ENCODE results near the gene LRP3. TPM values are rescaled to one million over a fixed set of nuclear protein-coding genes. Genes with fewer than 3 reads are reported as not detected.

Gene LRP3
- total and polyA plus RNA-seq, 5 experiments from 2014 or later, result not detected

DNA sequence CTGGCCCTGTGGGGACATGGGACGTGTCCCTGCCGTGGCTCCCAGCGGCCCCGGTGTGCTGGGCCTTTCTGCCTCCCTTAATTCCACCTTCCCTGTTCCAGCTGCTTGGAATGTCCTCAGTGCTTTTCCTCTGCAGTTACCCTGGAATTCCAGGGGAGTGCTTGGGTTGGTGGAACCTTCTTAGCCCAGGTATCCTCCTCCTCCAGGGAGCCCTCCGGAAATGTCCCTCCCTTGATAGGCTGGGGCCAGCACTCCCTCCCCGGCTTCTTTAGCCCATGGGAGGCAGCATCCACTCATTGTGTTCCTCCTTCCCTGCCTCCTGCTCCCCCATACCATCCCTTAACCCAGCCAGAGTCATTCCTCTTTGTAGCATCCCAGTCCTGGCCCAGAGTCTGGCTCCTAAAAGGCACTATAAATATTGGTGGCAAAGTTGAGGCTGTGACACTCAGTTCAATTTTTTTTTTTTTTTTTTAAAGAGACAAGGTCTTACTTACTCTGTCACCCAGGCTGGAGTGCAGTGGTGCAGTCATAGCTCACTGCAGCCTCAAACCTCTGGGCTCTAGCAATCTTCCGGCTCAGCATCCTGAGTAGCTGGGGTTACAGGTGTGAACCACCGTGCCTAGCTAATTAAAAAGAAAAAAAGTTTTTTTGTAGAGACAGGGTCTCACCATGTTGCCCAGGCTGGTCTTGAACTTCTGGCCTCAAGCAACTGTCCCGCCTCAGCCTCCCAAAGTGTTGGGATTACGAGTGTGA, 45.3 kb downstream of the LRP3 start:
- Mint-ChIP-seq H3K27me3 (peaks cover 3 to 8% (median 8%) of the 10 kb centered on the region in 5 donors), H3K27ac (peak overlapping the region in 4 of 10 donors; percentile 22 to 90 (median 60)), H3K9me3 (peaks cover 0 to 3% (median 0%) of the 10 kb centered on the region in 9 donors), H3K4me3 (peak overlapping the region in 1 of 10 donors; percentile 53), H3K36me3 (no peaks in the 10 kb centered on the region), H3K4me1 (peaks cover 0 to 9% (median 0%) of the 10 kb centered on the region in 4 donors)
- ATAC-seq (no peak), DNase-seq (no peak)
- POLR2A ChIA-PET, result no interaction called here

DNA sequence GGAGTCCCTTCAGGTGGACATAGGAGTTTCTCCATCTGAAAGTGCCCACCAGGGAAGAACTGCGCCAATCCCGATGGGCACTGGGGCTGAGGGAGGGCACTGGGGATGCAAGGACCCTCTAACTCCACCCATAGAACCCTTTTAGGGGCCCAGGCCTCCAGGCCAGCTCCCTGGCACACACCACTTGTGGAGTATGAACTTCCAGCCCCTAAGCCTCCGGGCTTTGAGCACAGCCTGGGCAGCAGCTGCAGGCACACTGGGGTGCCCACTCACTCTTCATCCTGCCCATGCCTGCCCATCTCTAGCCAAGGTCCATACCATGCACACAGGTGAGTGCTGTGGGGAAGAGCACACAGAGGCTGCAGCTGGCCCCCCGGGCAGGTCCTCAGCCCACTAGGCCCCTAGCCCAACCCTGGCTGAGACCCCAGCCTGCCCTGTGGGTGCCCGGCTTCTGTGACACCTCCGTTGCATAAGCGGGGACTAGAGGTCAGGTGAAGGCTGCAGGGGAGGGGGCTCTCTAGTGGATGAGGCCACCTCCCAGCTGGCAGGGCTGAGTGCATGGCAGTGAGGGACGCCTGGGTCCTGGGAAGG, 46.1 kb downstream of the LRP3 start:
- POLR2A ChIA-PET, result no interaction called here
- Mint-ChIP-seq H3K27ac (peak overlapping the region in 1 of 10 donors; percentile 90), H3K36me3 (no peaks in the 10 kb centered on the region), H3K4me3 (no peak overlapping the region), H3K9me3 (peaks cover 0 to 3% (median 0%) of the 10 kb centered on the region in 9 donors), H3K4me1 (peaks cover 0 to 7% (median 0%) of the 10 kb centered on the region in 4 donors), H3K27me3 (peaks cover under 1 to 7% (median 4%) of the 10 kb centered on the region in 5 donors)
- DNase-seq (no peak), ATAC-seq (no peak)

DNA sequence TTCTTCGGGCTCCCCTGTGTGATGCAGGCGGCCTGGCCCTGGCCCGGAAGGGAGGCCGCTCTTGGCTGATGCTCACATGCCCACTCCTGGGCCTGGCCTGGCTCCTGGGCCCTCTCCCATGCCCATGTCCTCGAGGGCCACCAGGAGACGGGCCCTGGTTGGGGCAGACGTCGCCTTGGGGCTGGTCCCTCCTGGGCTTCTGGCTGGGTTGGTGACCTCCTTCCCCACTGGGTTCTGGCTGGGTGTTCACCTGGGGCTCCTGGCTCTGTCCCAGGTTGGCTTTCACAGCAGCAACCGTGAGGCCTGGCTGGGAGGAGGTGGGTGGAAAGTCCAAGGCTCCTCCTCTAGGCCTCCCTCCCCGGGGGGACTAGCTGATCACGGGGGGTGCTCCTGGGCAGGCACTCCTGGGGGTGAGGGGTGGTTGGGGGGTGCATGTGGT, 47.0 kb downstream of the LRP3 start:
- ATAC-seq (no peak), DNase-seq (no peak)
- H3K9me3 Mint-ChIP-seq, result peaks cover 0 to 6% (median 0%) of the 10 kb centered on the region in 9 donors
- peaks cover 0 to 4% (median 0%) of the 10 kb centered on the region in 4 donors for H3K4me1 Mint-ChIP-seq
- peak overlapping the region in 1 of 10 donors; percentile 60 for H3K27ac Mint-ChIP-seq
- peaks cover 0 to 5% (median 0%) of the 10 kb centered on the region in 3 donors for H3K36me3 Mint-ChIP-seq
- peaks cover 0 to 7% (median 3%) of the 10 kb centered on the region in 5 donors for H3K27me3 Mint-ChIP-seq
- POLR2A ChIA-PET, result no interaction called here
- H3K4me3 Mint-ChIP-seq, result no peak overlapping the region

DNA sequence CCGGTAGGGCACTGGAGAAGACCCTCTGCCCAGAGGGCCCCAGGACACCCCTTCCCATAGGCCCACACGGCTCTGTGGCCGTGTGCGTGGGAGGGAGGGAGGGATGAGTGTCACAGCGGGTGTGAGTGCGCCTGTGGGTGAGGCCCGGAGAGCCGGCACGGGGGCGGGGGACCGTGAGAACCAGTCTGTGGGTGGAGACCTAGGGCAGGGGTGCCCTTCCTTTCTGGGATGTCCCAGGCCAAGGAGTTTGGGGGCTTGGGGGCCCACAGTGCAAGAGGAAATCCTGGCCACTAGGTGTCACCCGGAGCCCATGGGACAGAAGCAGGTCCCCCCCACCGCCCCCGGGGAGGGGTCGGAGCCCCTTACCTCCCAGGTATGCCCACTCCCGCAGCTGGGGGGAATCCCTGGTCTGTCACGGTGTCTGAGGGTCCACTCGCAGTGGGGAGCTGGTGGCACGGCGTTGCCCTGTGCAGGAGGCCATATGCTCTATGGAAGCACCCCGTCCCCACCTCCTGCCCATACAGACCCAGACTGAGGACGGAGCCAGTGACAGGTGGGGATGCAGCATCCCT, 47.5 kb downstream of the LRP3 start:
- Mint-ChIP-seq H3K9me3 (peaks cover 0 to 6% (median 0%) of the 10 kb centered on the region in 9 donors), H3K4me1 (peaks cover 0 to 4% (median 0%) of the 10 kb centered on the region in 4 donors), H3K36me3 (peaks cover 0 to 5% (median 0%) of the 10 kb centered on the region in 3 donors), H3K27ac (peak overlapping the region in 1 of 10 donors; percentile 60), H3K4me3 (no peak overlapping the region), H3K27me3 (peaks cover 0 to 7% (median 3%) of the 10 kb centered on the region in 5 donors)
- DNase-seq, result peak in 3 of 10 donors; percentile 10 to 22 (median 13)
- ATAC-seq, result no peak
- POLR2A ChIA-PET, result no interaction called here

DNA sequence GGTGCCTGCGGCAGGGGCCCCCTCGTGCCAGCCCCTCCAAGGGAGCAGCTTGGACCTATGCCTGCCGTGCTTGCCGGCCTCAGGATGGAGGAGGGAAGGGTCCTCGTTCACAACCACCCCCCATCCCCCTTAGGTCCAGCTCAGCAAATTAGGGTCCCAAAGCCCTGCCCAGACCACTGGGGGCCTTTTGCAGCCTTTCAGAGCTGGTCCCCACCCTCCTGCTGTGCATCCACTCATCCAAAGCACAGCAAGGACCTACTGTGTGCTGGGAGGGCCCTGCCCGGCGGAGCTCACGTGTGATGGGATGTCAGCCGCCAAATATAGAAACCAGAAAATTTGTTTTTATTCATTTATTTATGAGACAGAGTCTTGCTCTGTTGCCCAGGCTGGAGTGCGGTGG, 48.0 kb downstream of the LRP3 start:
- peaks cover 0 to 4% (median 0%) of the 10 kb centered on the region in 4 donors for H3K4me1 Mint-ChIP-seq
- DNase-seq (no peak), ATAC-seq (no peak)
- no peak overlapping the region for H3K27ac Mint-ChIP-seq
- H3K27me3 Mint-ChIP-seq, result peaks cover 0 to 7% (median 3%) of the 10 kb centered on the region in 5 donors
- POLR2A ChIA-PET, result no interaction called here
- H3K36me3 Mint-ChIP-seq, result peaks cover 0 to 5% (median 0%) of the 10 kb centered on the region in 3 donors
- no peak overlapping the region for H3K4me3 Mint-ChIP-seq
- H3K9me3 Mint-ChIP-seq, result peaks cover 0 to 6% (median 0%) of the 10 kb centered on the region in 9 donors

DNA sequence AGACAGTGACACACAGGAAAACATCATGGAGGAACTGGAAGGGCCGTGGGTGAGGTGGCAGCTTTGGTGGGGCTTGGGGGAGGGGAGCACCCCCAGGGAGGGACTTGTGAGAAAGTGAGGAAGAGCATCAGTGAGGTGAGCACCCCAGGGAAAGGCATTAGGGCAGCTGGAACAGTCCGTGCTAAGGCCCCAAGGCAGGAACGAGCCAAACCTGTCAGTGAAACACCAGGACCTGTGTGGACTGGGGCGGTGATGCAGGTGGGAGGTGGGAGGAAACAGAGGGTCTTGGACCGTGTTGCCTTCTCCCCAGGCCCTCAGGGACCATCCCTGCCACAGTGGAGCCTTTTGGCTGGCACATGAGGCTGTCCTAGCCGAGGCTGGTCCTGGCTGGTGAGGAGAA, 48.8 kb downstream of the LRP3 start:
- no peak for DNase-seq
- Mint-ChIP-seq H3K27ac (no peak overlapping the region), H3K4me3 (no peak overlapping the region), H3K27me3 (peaks cover 0 to 7% (median 3%) of the 10 kb centered on the region in 5 donors), H3K36me3 (peaks cover 0 to 5% (median 0%) of the 10 kb centered on the region in 3 donors), H3K9me3 (peaks cover 0 to 6% (median 0%) of the 10 kb centered on the region in 9 donors), H3K4me1 (peaks cover 0 to 4% (median 0%) of the 10 kb centered on the region in 4 donors)
- POLR2A ChIA-PET, result no interaction called here
- no peak for ATAC-seq

DNA sequence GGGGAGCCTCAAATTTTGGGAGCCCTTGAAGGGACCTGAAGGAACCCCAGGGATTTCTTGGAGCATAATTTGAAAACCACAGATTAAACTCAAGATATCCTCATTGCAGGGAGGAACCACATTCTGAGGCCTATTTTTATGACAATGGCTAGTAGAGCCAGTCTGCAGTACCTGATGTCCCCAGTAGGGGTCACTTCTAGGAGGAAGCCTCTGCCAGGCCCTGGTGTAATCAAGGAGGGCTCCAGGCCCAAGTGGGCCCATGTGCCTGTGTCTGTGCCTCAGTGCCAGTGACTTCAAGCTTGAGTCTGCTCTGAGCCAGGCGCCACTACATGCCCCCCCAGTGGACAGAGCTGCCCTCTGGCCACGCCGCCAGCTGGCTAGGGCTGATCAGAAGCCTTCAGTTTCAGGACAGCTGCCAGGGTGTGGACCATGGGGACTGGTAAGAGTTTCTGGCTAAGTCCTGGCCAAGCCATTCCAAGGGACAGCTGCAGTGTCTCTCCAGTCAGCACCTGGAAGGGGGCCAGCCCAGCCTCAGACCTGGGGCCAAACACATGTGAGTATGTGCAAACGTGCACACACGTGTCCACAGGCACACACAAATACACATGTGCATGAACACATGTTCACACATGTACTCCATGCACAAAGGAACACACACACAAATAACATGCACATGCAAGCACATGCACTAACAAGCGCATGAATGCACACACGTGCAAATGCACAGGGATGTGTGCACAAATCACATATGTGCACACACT, 52.0 kb downstream of the LRP3 start:
- no peak for DNase-seq

DNA sequence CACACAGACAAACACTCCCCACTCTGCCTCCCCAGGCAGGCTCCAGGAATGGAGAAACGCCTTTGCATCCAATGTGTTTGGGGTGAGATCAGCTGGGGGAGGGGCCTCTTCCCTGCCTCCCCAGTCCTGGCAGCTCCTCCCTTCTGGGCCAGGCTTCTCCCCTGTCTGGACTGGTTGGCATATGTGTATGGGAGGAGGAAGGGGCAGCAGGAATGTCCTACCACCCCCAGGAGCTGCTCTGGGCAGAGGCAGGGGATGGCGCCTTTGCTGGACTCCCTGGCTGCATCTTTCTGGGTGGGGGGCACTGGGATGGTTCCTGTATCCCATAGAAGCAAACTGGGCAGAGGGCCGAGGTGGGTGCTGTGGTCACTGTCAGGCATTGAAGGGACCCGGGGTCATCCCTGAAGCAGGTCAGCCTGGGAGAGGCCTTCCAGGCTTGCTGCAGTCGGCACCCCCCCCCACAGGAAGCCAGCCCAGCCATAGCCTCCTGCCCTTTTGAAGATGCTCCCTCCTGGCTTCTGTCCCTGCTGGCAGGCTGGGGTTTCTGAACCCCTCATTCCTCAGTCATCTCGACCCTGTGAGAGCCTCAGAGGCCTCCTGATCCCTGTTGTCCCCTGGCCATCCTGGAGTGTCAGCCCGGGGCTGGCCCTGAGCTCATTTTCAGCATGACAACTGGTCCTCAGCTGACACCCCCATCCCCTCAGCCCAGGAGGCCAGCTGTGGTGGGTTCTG, 52.7 kb downstream of the LRP3 start:
- H3K27ac Mint-ChIP-seq, result no peak overlapping the region

More for the DNA sequence above, 52.0 kb downstream of the LRP3 start:
- peaks cover 0 to 7% (median 3%) of the 10 kb centered on the region in 5 donors for H3K27me3 Mint-ChIP-seq
- H3K27ac Mint-ChIP-seq, result no peak overlapping the region
- H3K36me3 Mint-ChIP-seq, result peaks cover 0 to 5% (median 0%) of the 10 kb centered on the region in 3 donors
- H3K4me1 Mint-ChIP-seq, result peaks cover 0 to 2% (median 0%) of the 10 kb centered on the region in 4 donors
- no peak for ATAC-seq
- peaks cover 0 to 6% (median 0%) of the 10 kb centered on the region in 9 donors for H3K9me3 Mint-ChIP-seq
- no peak overlapping the region for H3K4me3 Mint-ChIP-seq
- POLR2A ChIA-PET, result no interaction called here

DNA sequence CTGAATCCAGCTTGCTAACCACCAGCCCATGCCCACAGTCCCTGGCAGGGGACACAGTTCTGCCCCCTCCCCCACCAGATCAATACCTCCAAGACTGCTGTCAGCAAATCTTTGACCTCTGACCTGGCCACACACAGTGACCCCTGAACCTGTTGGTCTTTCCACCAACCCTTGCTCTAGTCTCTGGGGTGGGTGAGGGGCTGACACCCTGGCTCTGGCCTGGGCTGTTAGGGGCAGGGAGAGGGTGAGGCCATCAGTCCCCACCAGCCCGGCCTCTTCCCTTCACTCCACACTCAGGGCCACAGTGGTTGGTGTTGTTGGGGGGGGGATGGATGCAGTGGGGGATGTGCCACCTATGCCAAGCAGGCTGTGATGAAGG, 53.3 kb downstream of the LRP3 start:
- Mint-ChIP-seq H3K4me1 (peaks cover 0 to 2% (median 0%) of the 10 kb centered on the region in 4 donors), H3K9me3 (peaks cover 0 to 6% (median 0%) of the 10 kb centered on the region in 9 donors), H3K27me3 (peaks cover 0 to 7% (median 3%) of the 10 kb centered on the region in 5 donors), H3K27ac (no peak overlapping the region), H3K36me3 (peaks cover 0 to 5% (median 0%) of the 10 kb centered on the region in 3 donors), H3K4me3 (no peak overlapping the region)
- ATAC-seq, result no peak
- POLR2A ChIA-PET, result no interaction called here
- no peak for DNase-seq

More for the DNA sequence above, 52.7 kb downstream of the LRP3 start:
- Mint-ChIP-seq H3K27me3 (peaks cover 0 to 7% (median 3%) of the 10 kb centered on the region in 5 donors), H3K9me3 (peaks cover 0 to 6% (median 0%) of the 10 kb centered on the region in 9 donors), H3K4me3 (no peak overlapping the region), H3K36me3 (peaks cover 0 to 5% (median 0%) of the 10 kb centered on the region in 3 donors), H3K4me1 (peaks cover 0 to 2% (median 0%) of the 10 kb centered on the region in 4 donors)
- peak in 1 of 10 donors; percentile 36 for DNase-seq
- POLR2A ChIA-PET, result no interaction called here
- no peak for ATAC-seq

DNA sequence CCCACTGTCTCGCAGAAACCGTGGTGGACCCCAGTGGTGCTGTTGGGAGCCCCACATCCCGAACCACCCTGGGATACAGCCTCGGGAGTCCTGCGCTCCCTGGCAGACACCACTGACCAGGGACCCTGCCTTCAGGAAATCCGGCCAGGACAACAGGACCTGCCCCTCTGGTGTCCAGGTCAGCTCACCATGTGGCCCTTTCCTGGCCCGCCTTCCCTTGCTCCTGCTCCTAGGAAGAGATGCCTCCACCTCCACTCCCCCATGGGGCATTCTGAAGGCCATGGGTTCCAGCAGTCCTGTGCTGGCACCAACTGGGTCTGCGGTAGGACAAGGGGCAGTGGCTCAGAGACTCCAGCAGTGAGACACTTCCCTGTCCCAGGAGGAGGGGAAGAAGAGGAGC, 54.0 kb downstream of the LRP3 start:
- no peak for ATAC-seq
- Mint-ChIP-seq H3K4me3 (peak overlapping the region in 1 of 10 donors; percentile 21), H3K36me3 (peaks cover 0 to 5% (median 0%) of the 10 kb centered on the region in 3 donors), H3K27me3 (peaks cover 0 to 7% (median 0%) of the 10 kb centered on the region in 5 donors), H3K27ac (no peak overlapping the region), H3K9me3 (peaks cover 0 to 6% (median 0%) of the 10 kb centered on the region in 9 donors), H3K4me1 (no peaks in the 10 kb centered on the region)
- DNase-seq, result no peak
- POLR2A ChIA-PET, result no interaction called here

DNA sequence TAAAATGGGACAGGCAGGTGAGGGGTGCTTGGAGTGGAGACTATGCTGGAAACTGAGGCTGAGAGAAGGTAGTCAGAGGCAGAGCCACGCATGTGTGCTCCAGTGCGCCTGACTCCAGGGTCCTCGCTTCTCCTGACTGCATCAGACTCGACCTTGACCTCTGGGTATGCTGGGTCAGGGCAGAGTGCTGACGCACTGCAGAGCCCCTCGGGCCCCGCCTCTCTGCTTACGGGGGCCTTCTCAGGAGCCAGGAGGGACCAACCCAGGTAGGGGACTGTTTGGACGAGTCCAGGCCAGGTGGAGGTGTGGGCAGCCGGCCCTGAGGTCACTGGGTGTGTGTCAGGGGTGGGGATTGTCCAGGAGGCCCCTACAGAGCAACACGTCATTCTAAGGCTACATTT, 54.4 kb downstream of the LRP3 start:
- DNase-seq, result no peak
- POLR2A ChIA-PET, result no interaction called here
- no peaks in the 10 kb centered on the region for H3K4me1 Mint-ChIP-seq
- peaks cover 0 to 5% (median 0%) of the 10 kb centered on the region in 3 donors for H3K36me3 Mint-ChIP-seq
- no peak overlapping the region for H3K4me3 Mint-ChIP-seq
- peaks cover 0 to 4% (median 0%) of the 10 kb centered on the region in 9 donors for H3K9me3 Mint-ChIP-seq
- no peak for ATAC-seq
- peaks cover 0 to 10% (median 0%) of the 10 kb centered on the region in 5 donors for H3K27me3 Mint-ChIP-seq
- no peak overlapping the region for H3K27ac Mint-ChIP-seq
